A549 treated with RU486 at 1 μM for 4 hours (cell line): Measurements from ENCODE around the gene FAF1. TPM values are rescaled to one million over a fixed set of nuclear protein-coding genes. Genes with fewer than 3 reads are reported as not detected.

Experiments
- total RNA-seq: library from RNA; stranded (reverse); fragments of 200-300 nt; extraction: Qiagen RNA extraction; gene quantifications from 5 replicates; pipeline ENCODE4 v1.2.3, GENCODE V29; 2022; ENCODE audit warnings: low read depth

Gene FAF1
- total RNA-seq: 37.0 to 41.8 TPM (median 39.0 TPM) in 5 replicates

GRCh38 chr1:50959913-50960844, at the start of gene FAF1:
FAF1 (minus strand) TSS chr1:50960267; CDS start chr1:50959811, 456 bp downstream.

GRCh38 chr1:50969611-50970508, 9.8 kb upstream of the FAF1 start, which contains the start of gene CDKN2C:
CDKN2C (plus strand) TSS chr1:50970245; CDS start chr1:50970369, 124 bp downstream.

GRCh38 chr1:50422946-50423669, 537.0 kb downstream of the FAF1 start, which contains the start of gene DMRTA2:
DMRTA2 (minus strand) TSS chr1:50423443; CDS start chr1:50421536, 1,907 bp downstream.

Other genes starting within 250 kb of the FAF1 start
- 10.4 to 12.7 TPM (median 11.7 TPM) in 5 replicates for gene CDKN2C, start 10.0 kb upstream of the FAF1 start, total RNA-seq
- gene C1orf185, start 142.0 kb upstream of the FAF1 start, total RNA-seq: not detected in 5 replicates